SK-N-MC (cell line): ENCODE results near the gene CFAP221.

ENCODE experiments used
- EZH2 ChIP-seq: fragments of 200-600 bp; sonication (generic); IDR thresholded peaks from one replicate; pipeline ENCODE4 v1.6.1; 2017; ENCODE audit warnings: antibody characterized with exemption
- FOXP2 ChIP-seq: optimal IDR thresholded peaks from 2 replicates; pipeline ENCODE3; 2011; ENCODE audit warnings: mild to moderate bottlenecking, moderate library complexity; ENCODE audit not compliant: insufficient read depth; ENCODE audit errors: extremely low read length, control extremely low read depth

GRCh38 chr2:119617455-119617854 is 73.2 kb downstream of the CFAP221 start:
- TF ChIP-seq EZH2 (no peak), FOXP2 (no peak)
